ENCODE measurements around the gene ADAMTS9. TPM values are rescaled to one million over a fixed set of nuclear protein-coding genes. Genes with fewer than 3 reads are reported as not detected.
A peak's percentile ranks its signal among the peaks of the same experiment; 100 is the strongest.

Gene ADAMTS9
- total and polyA plus RNA-seq, 2 of the 13 experiments (the other 11 are each of a cell fraction or from before 2014, with no cell fraction given) = 0.02 to 0.09 TPM

DNA sequence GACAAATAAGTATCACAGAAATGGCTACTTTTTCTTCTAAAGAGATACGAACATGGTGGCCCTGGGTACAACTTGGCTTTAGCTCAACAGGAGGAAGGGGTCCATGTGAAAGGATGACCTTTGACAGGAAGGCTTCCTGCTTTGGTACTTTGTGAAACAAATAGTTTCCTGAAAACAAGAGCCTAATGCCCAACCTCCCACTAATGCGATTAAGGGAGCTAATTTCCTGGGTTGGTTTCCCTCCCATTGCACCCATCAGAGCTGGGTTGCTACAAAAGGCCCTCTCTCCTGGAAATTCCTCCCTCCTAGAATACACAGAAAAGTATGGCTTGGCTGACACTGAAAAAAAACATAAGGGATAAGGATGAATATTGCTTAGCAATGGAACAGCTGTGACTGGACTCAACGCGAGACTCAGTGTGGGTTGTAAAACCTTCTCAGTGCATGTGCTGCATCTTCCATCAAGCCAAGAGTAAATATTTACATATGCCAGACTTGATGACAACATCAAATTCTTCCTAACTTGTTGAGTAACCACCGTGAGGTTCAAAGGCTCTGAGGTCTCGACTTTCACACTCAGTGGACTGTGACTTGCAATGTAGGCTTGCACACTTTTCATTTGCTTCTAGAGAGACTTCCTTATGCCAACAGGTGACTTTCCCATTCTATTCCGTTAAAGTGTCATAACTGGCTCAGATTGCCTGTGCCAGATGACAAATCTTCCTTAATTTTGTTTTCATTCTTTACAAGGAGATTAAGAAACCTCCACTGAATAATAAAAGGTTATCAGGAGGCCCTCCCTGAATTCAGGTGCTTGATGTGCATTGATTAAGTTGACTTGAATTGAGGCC, 60.1 kb downstream of the ADAMTS9 start (continued):
- TF ChIP-seq, protein P1, sequence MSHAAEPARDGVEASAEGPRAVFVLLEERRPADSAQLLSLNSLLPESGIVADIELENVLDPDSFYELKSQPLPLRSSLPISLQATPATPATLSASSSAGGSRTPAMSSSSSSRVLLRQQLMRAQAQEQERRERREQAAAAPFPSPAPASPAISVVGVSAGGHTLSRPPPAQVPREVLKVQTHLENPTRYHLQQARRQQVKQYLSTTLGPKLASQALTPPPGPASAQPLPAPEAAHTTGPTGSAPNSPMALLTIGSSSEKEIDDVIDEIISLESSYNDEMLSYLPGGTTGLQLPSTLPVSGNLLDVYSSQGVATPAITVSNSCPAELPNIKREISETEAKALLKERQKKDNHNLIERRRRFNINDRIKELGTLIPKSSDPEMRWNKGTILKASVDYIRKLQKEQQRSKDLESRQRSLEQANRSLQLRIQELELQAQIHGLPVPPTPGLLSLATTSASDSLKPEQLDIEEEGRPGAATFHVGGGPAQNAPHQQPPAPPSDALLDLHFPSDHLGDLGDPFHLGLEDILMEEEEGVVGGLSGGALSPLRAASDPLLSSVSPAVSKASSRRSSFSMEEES (CRISPR knock-in tag; IDR thresholded peaks at IDR 0.05) = no peak
- TF ChIP-seq FOXA1 (IDR thresholded peaks at IDR 0.05) = no peak
- TF ChIP-seq FOXA1 (CRISPR knock-in tag; IDR thresholded peaks at IDR 0.05) = peak; percentile 83
- TF ChIP-seq MAF1 (CRISPR knock-in tag; IDR thresholded peaks at IDR 0.05; ENCODE audit: borderline replicate concordance) = no peak
- no peak for TF ChIP-seq ZSCAN30 (CRISPR knock-in tag; IDR thresholded peaks at IDR 0.05)
- no peak for TF ChIP-seq PTBP1 (IDR thresholded peaks at IDR 0.05; ENCODE audit: low read depth, low read length, poor library complexity, severe bottlenecking)
- no peak for TF ChIP-seq KDM5B (CRISPR knock-in tag; IDR thresholded peaks at IDR 0.05; ENCODE audit: borderline replicate concordance)
- TF ChIP-seq ZNF672 (CRISPR knock-in tag; IDR thresholded peaks at IDR 0.05) = no peak
- no peak for TF ChIP-seq ZMYM2 (CRISPR knock-in tag; IDR thresholded peaks at IDR 0.05)
- TF ChIP-seq, protein P2, sequence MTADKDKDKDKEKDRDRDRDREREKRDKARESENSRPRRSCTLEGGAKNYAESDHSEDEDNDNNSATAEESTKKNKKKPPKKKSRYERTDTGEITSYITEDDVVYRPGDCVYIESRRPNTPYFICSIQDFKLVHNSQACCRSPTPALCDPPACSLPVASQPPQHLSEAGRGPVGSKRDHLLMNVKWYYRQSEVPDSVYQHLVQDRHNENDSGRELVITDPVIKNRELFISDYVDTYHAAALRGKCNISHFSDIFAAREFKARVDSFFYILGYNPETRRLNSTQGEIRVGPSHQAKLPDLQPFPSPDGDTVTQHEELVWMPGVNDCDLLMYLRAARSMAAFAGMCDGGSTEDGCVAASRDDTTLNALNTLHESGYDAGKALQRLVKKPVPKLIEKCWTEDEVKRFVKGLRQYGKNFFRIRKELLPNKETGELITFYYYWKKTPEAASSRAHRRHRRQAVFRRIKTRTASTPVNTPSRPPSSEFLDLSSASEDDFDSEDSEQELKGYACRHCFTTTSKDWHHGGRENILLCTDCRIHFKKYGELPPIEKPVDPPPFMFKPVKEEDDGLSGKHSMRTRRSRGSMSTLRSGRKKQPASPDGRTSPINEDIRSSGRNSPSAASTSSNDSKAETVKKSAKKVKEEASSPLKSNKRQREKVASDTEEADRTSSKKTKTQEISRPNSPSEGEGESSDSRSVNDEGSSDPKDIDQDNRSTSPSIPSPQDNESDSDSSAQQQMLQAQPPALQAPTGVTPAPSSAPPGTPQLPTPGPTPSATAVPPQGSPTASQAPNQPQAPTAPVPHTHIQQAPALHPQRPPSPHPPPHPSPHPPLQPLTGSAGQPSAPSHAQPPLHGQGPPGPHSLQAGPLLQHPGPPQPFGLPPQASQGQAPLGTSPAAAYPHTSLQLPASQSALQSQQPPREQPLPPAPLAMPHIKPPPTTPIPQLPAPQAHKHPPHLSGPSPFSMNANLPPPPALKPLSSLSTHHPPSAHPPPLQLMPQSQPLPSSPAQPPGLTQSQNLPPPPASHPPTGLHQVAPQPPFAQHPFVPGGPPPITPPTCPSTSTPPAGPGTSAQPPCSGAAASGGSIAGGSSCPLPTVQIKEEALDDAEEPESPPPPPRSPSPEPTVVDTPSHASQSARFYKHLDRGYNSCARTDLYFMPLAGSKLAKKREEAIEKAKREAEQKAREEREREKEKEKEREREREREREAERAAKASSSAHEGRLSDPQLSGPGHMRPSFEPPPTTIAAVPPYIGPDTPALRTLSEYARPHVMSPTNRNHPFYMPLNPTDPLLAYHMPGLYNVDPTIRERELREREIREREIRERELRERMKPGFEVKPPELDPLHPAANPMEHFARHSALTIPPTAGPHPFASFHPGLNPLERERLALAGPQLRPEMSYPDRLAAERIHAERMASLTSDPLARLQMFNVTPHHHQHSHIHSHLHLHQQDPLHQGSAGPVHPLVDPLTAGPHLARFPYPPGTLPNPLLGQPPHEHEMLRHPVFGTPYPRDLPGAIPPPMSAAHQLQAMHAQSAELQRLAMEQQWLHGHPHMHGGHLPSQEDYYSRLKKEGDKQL (CRISPR knock-in tag; IDR thresholded peaks at IDR 0.05; ENCODE audit: low read depth) = no peak
- TF ChIP-seq, protein P3, sequence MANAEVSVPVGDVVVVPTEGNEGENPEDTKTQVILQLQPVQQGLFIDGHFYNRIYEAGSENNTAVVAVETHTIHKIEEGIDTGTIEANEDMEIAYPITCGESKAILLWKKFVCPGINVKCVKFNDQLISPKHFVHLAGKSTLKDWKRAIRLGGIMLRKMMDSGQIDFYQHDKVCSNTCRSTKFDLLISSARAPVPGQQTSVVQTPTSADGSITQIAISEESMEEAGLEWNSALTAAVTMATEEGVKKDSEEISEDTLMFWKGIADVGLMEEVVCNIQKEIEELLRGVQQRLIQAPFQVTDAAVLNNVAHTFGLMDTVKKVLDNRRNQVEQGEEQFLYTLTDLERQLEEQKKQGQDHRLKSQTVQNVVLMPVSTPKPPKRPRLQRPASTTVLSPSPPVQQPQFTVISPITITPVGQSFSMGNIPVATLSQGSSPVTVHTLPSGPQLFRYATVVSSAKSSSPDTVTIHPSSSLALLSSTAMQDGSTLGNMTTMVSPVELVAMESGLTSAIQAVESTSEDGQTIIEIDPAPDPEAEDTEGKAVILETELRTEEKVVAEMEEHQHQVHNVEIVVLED (CRISPR knock-in tag; IDR thresholded peaks at IDR 0.05; ENCODE audit: borderline replicate concordance) = no peak
- TF ChIP-seq ATM (IDR thresholded peaks at IDR 0.05; ENCODE audit: borderline replicate concordance) = no peak
- TF ChIP-seq ZNF441 (CRISPR knock-in tag; IDR thresholded peaks at IDR 0.05; ENCODE audit: borderline replicate concordance) = no peak
- TF ChIP-seq, protein P4, sequence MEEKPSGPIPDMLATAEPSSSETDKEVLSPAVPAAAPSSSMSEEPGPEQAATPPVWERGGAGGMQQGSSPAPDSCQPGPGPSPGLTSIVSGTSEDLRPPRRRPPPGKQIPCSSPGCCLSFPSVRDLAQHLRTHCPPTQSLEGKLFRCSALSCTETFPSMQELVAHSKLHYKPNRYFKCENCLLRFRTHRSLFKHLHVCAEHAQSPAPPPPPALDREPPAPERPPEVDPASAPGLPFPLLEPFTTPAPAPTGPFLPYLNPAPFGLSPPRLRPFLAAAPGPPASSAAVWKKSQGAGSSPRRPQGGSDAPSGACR (CRISPR knock-in tag; IDR thresholded peaks at IDR 0.05) = no peak
- TF ChIP-seq, protein P5, sequence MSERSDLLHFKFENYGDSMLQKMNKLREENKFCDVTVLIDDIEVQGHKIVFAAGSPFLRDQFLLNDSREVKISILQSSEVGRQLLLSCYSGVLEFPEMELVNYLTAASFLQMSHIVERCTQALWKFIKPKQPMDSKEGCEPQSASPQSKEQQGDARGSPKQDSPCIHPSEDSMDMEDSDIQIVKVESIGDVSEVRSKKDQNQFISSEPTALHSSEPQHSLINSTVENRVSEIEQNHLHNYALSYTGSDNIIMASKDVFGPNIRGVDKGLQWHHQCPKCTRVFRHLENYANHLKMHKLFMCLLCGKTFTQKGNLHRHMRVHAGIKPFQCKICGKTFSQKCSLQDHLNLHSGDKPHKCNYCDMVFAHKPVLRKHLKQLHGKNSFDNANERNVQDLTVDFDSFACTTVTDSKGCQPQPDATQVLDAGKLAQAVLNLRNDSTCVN (CRISPR knock-in tag; IDR thresholded peaks at IDR 0.05; ENCODE audit: borderline replicate concordance) = no peak
- TF ChIP-seq NR1H2 (CRISPR knock-in tag; IDR thresholded peaks at IDR 0.05; ENCODE audit: borderline replicate concordance, low read depth) = no peak
- TF ChIP-seq ZNF160 (CRISPR knock-in tag; IDR thresholded peaks at IDR 0.05) = no peak
- no peak for TF ChIP-seq ZNF546 (CRISPR knock-in tag; conservative IDR thresholded peaks at IDR 0.05)
- TF ChIP-seq ZNF367 (CRISPR knock-in tag; IDR thresholded peaks at IDR 0.05; ENCODE audit: borderline replicate concordance) = no peak
